Fibroblast of gingiva (primary cell): ENCODE data around the gene GIPC3.
A peak's percentile ranks its signal among the peaks of the same experiment; 100 is the strongest.

ENCODE experiments used
- DNase-seq: peaks from one replicate; pipeline ENCODE4 v3.0.0-alpha.2; 2011; ENCODE audit warnings: low read depth

GIPC3 gene

GRCh38 chr19:3585301-3586126 lies at the start of gene GIPC3:
Gene GIPC3 (plus strand): TSS chr19:3585478. CDS start chr19:3585598, 120 bp downstream.
- no peak for DNase-seq

- DNase-seq = no peak
Measured at GRCh38 chr19:3535563-3535965, 49.7 kb upstream of the GIPC3 start.

- DNase-seq = no peak
Measured at GRCh38 chr19:3535981-3536380, 49.3 kb upstream of the GIPC3 start.

- peak; percentile 50 for DNase-seq
Measured at GRCh38 chr19:3536429-3537100, 48.7 kb upstream of the GIPC3 start.

- no peak for DNase-seq
Measured at GRCh38 chr19:3537101-3537437, 48.2 kb upstream of the GIPC3 start.

- DNase-seq = no peak
Measured at GRCh38 chr19:3537438-3538240, 47.6 kb upstream of the GIPC3 start.

- no peak for DNase-seq
Measured at GRCh38 chr19:3538258-3538929, 46.9 kb upstream of the GIPC3 start.

GRCh38 chr19:3538965-3539755 lies 46.1 kb upstream of the GIPC3 start, which contains the start of gene TEKTIP1:
Gene TEKTIP1 (plus strand): TSS chr19:3539174. CDS start chr19:3539178, 4 bp downstream.
- DNase-seq = no peak

- DNase-seq = no peak
Measured at GRCh38 chr19:3539756-3540118, 45.5 kb upstream of the GIPC3 start.

GRCh38 chr19:3543150-3544057 lies 41.9 kb upstream of the GIPC3 start:
- no peak for DNase-seq

GRCh38 chr19:3544058-3544376 lies 41.3 kb upstream of the GIPC3 start:
- DNase-seq = no peak

- no peak for DNase-seq
Measured at GRCh38 chr19:3544742-3545668, 40.3 kb upstream of the GIPC3 start.

- DNase-seq = no peak
Measured at GRCh38 chr19:3545669-3546034, 39.6 kb upstream of the GIPC3 start.

GRCh38 chr19:3546119-3546518 lies 39.2 kb upstream of the GIPC3 start:
- DNase-seq = no peak

- DNase-seq = no peak
Measured at GRCh38 chr19:3547301-3547731, 38.0 kb upstream of the GIPC3 start.

GRCh38 chr19:3547767-3548282 lies 37.5 kb upstream of the GIPC3 start:
- DNase-seq = no peak

GRCh38 chr19:3548606-3549005 lies 36.7 kb upstream of the GIPC3 start:
- no peak for DNase-seq

- no peak for DNase-seq
Measured at GRCh38 chr19:3549816-3550215, 35.5 kb upstream of the GIPC3 start.
